GM13977 (cell line): ENCODE results near the gene RPS27.
"Not testable (repeated sequence)": the region's sequence is repeated elsewhere in the genome, so short reads cannot be mapped to it uniquely, and the experiment has no call there.

Experiments
- DNase-seq: peaks from one replicate; pipeline ENCODE4 v3.0.0; 2012; ENCODE audit warnings: low spot score
- CTCF ChIP-seq: IDR thresholded peaks from 2 replicates; pipeline ENCODE4 v1.5.1; 2012; ENCODE audit warnings: mild to moderate bottlenecking, control low read depth; ENCODE audit not compliant: insufficient read depth; ENCODE audit errors: extremely low read depth, missing control alignments
- in situ Hi-C: fragments of 300-500 bp; cut with MboI; formaldehyde crosslinking; loops from one replicate; pipeline ENCODE4 v1.12.0; 2022; ENCODE audit warnings: low sequenced_read_pairs, low pct_unique_long_range_greater_than_20kb, mixed read lengths, inconsistent platforms; ENCODE audit not compliant: unreplicated experiment

Gene RPS27

GRCh38 chr1:153977250-153978240 lies 13.0 kb upstream of the RPS27 start, which contains the start of gene JTB:
TSS of gene JTB (minus strand) at chr1:153977674. CDS start at chr1:153977252, 422 bp downstream.
- TF ChIP-seq CTCF = no peak
- DNase-seq = peak; percentile 92
- in situ Hi-C loops = loop anchor here (25.0 kb wide), 1 partner anchor 465 kb away; no protein-coding TSS in a partner anchor

- TF ChIP-seq CTCF = no peak
- DNase-seq = no peak
- in situ Hi-C loops = loop anchor here (25.0 kb wide), 1 partner anchor 466 kb away; no protein-coding TSS in a partner anchor
These were observed 12.2 kb upstream of the RPS27 start for GRCh38 chr1:153978274-153978909.

GRCh38 chr1:153979091-153979490 lies 11.5 kb upstream of the RPS27 start:
- not testable (repeated sequence) for DNase-seq
- in situ Hi-C loops = loop anchor here (25.0 kb wide), 1 partner anchor 467 kb away; no protein-coding TSS in a partner anchor

GRCh38 chr1:153981735-153982134 lies 8.8 kb upstream of the RPS27 start:
- in situ Hi-C loops = loop anchor here (5.0 to 25.0 kb wide), 3 partner anchors 184 to 469 kb away; partner anchors contain the start of genes ILF2 and NPR1

GRCh38 chr1:153984123-153984894 lies 6.3 kb upstream of the RPS27 start:
- in situ Hi-C loops = loop anchor here (5.0 to 25.0 kb wide), 3 partner anchors 187 to 472 kb away; partner anchors contain the start of genes ILF2 and NPR1
- TF ChIP-seq CTCF = no peak
- no peak for DNase-seq

More at GRCh38 chr1:153981735-153982134, 8.8 kb upstream of the RPS27 start:
- not testable (repeated sequence) for DNase-seq

GRCh38 chr1:153985341-153985912 lies 5.1 kb upstream of the RPS27 start:
- peak; percentile 46 for DNase-seq
- in situ Hi-C loops = loop anchor here (10.0 to 25.0 kb wide), 2 partner anchors 311 to 473 kb away; partner anchors contain the start of genes ILF2 and NPR1
- no peak for TF ChIP-seq CTCF
